B cell (primary cell): Measurements from ENCODE around the gene CCDC182. TPM values are rescaled to one million over a fixed set of nuclear protein-coding genes. Genes with fewer than 3 reads are reported as not detected.

ENCODE experiments used
- ATAC-seq: fragments of 200-7000 bp; cut with Tn5 transposase; one replicate; pipeline ENCODE4 v1.10.0; 2021; ENCODE audit warnings: low read depth, mild to moderate bottlenecking, moderate number of reproducible peaks, moderate library complexity
- CTCF ChIA-PET: fragments of 350-600 bp; sonication (Branson Sonifier 250); formaldehyde crosslinking; loops from one replicate; lab custom pipeline; 2021; ENCODE audit warnings: antibody characterized with exemption, inconsistent platforms; lab: Charles Lee
- POLR2A ChIA-PET: fragments of 350-600 bp; sonication (Branson Sonifier 250); formaldehyde crosslinking; loops from one replicate; lab custom pipeline; 2021; ENCODE audit warnings: antibody characterized with exemption; lab: Charles Lee
- DNase-seq: peaks from one replicate; pipeline ENCODE4 v3.0.0; 2013
- H2AFZ ChIP-seq: 2 replicates; pipeline ENCODE4 v1.6.1; 2012; ENCODE audit warnings: mild to moderate bottlenecking, low read depth, low read length; ENCODE audit not compliant: insufficient read depth, poor library complexity, severe bottlenecking
- H3K27ac ChIP-seq, 2 donors: 1 replicate in 1 of 2; 2 replicates in 1 of 2; pipeline ENCODE4 v1.5.1; 2012 to 2013; ENCODE audit warnings: low read length in 2 of 2, mild to moderate bottlenecking in 2 of 2, moderate library complexity in 1 of 2
- H3K27me3 ChIP-seq, 4 experiments: fragments of 200-600 bp in 1 of 4; sonication (generic) in 1 of 4; replicated peaks in 1 of 4; 1 replicate in 2 of 4; 2 replicates in 2 of 4; pipeline versions ENCODE4 v1.6.1 to v1.7.0; 2013 to 2016; ENCODE audit warnings: low read length in 3 of 4, mild to moderate bottlenecking in 2 of 4, mixed read lengths in 1 of 4, moderate library complexity in 1 of 4; ENCODE audit not compliant: insufficient read depth in 4 of 4, control insufficient read depth in 3 of 4; ENCODE audit errors: control extremely low read depth in 1 of 4
- H3K36me3 ChIP-seq, 2 experiments: replicated peaks in 1 of 2; 1 replicate in 1 of 2; 2 replicates in 1 of 2; pipeline versions ENCODE4 v1.6.1 to v1.7.1; 2013; ENCODE audit warnings: low read length in 1 of 2; ENCODE audit not compliant: insufficient read depth in 2 of 2, control insufficient read depth in 1 of 2; ENCODE audit errors: control extremely low read depth in 1 of 2, extremely low read depth in 1 of 2
- H3K4me1 ChIP-seq, 2 donors: fragments of 200-600 bp in 1 of 2; sonication (generic) in 1 of 2; 1 replicate in 1 of 2; 2 replicates in 1 of 2; pipeline versions ENCODE4 v1.5.1 to v1.6.1; 2013 to 2017; ENCODE audit warnings: low read length in 2 of 2; ENCODE audit not compliant: control insufficient read depth in 2 of 2, insufficient read depth in 2 of 2
- H3K4me2 ChIP-seq: replicated peaks from 2 replicates; pipeline ENCODE3; 2012; ENCODE audit warnings: mild to moderate bottlenecking, low read depth, low read length; ENCODE audit not compliant: poor library complexity, severe bottlenecking
- H3K4me3 ChIP-seq, 5 experiments: fragments of 200-600 bp in 1 of 5; sonication (generic) in 1 of 5; 1 replicate in 3 of 5; 2 replicates in 2 of 5; pipeline versions ENCODE4 v1.5.1 to v1.7.0; 2011 to 2016; ENCODE audit warnings: low read length in 4 of 5, mild to moderate bottlenecking in 4 of 5, low read depth in 2 of 5, control low read depth in 1 of 5, moderate library complexity in 1 of 5; ENCODE audit not compliant: insufficient read depth in 1 of 5; ENCODE audit errors: control extremely low read depth in 1 of 5, extremely low read depth in 1 of 5
- H3K79me2 ChIP-seq: fragments of 200-600 bp; sonication (generic); one replicate; pipeline ENCODE4 v1.6.0; 2016; ENCODE audit warnings: low read length; ENCODE audit not compliant: control insufficient read depth, insufficient read depth
- H3K9ac ChIP-seq: fragments of 200-600 bp; sonication (generic); 2 replicates; pipeline ENCODE4 v1.6.1; 2017; ENCODE audit warnings: mild to moderate bottlenecking, low read length, moderate library complexity
- H3K9me3 ChIP-seq, 3 donors: one replicate each; pipeline versions ENCODE4 v1.6.1 to v1.7.1; 2013; ENCODE audit warnings: low read length in 2 of 3; ENCODE audit not compliant: control insufficient read depth in 2 of 3, insufficient read depth in 1 of 3; ENCODE audit errors: control extremely low read depth in 1 of 3
- H4K20me1 ChIP-seq: 2 replicates; pipeline ENCODE4 v1.6.0; 2012; ENCODE audit warnings: mild to moderate bottlenecking, low read length; ENCODE audit not compliant: insufficient read depth, control insufficient read depth, poor library complexity, severe bottlenecking
- H3K27ac Mint-ChIP-seq: one replicate; pipeline ENCODE4 v1.8.0; 2021; ENCODE audit warnings: mixed read lengths
- H3K27me3 Mint-ChIP-seq: one replicate; pipeline ENCODE4 v1.8.0; 2021; ENCODE audit warnings: mixed read lengths
- H3K4me1 Mint-ChIP-seq: one replicate; pipeline ENCODE4 v1.8.0; 2021; ENCODE audit warnings: mixed read lengths
- H3K4me3 Mint-ChIP-seq: one replicate; pipeline ENCODE4 v1.8.0; 2021; ENCODE audit warnings: mixed read lengths
- H3K9me3 Mint-ChIP-seq: one replicate; pipeline ENCODE4 v1.8.0; 2022; ENCODE audit warnings: mixed read lengths; ENCODE audit not compliant: insufficient read depth
- CTCF ChIP-seq: fragments of 200-600 bp; IDR thresholded peaks from one replicate; pipeline ENCODE4 v1.8.0; 2022; ENCODE audit warnings: antibody characterized with exemption, mild to moderate bottlenecking
- EZH2 ChIP-seq: IDR thresholded peaks from 2 replicates; pipeline ENCODE4 v1.6.1; 2012; ENCODE audit warnings: borderline replicate concordance, low read depth, mild to moderate bottlenecking, moderate library complexity, low read length; ENCODE audit not compliant: insufficient read depth, poor library complexity, severe bottlenecking
- WGBS: methylation state at CpG from one replicate; pipeline ENCODE4 v1.1.5; 2013; ENCODE audit warnings: missing lambda C conversion rate; ENCODE audit not compliant: insufficient coverage; 5-methylcytosine and 5-hydroxymethylcytosine counted together
- intact Hi-C: fragments of 100-400 bp; cut with micrococcal nuclease; formaldehyde crosslinking; loops from one replicate; pipeline ENCODE4 v1.10.0; 2022
- polyA plus RNA-seq: library from polyadenylated mRNA; depleted of rRNA; stranded (reverse); fragments of >200 nt; gene quantifications from 2 replicates; pipeline ENCODE4 v1.2.3, GENCODE V29; 2012
- total RNA-seq, 2 donors: library from RNA; stranded (reverse); fragments of 120-200 nt in 1 of 2; gene quantifications; 1 replicate in 1 of 2; 2 replicates in 1 of 2; pipeline versions ENCODE4 v1.2.3 to v1.2.4, GENCODE V29; 2013 to 2022

Gene CCDC182
- total and polyA plus RNA-seq, 2 donors (not counting 1 experiment from before 2014, with no cell fraction given): not detected

DNA sequence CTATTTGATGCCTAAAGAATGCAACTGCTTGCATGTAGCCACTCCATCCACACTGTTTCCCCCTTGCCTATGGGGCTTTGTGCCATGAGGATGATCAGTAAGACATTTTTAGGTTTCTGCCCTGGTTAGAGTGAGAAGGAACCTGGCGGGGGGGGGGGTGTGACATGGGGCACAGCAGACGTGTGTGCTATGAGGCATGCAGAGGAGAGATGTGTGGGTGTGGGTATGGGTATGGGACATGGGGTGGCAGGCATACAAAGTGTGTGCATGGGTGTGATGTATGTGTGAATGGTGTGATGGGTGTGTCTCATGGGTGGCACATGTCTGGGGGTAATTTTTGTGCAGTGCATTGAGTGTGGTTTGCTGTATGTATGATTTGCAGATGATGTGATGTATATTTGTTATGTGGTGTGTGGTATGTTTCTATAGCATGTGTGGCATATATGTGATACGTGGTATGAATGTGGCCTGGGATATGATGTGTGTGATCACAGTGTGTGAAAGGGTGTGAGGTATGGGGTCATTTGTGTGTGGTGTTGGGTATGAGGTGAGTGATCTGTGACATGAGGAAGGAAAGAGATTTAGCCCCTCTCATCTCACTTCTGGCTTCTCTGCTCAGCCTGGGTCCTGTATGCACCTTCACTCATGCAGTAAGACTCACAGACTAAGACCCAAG lies 14.9 kb downstream of the CCDC182 start:
- H3K27me3 Mint-ChIP-seq: peaks cover 13% of the 10 kb centered on the region
- CTCF ChIA-PET: no interaction called here
- Histone ChIP-seq H2AFZ (no peak overlapping the region), H3K27me3 (peaks cover 0 to 11% (median 4%) of the 10 kb centered on the region in 4 experiments), H3K79me2 (no peaks in the 10 kb centered on the region), H3K4me2 (peak overlapping the region; percentile 3), H3K36me3 (no peaks in the 10 kb centered on the region), H3K4me1 (peaks cover 21 to 32% of the 10 kb centered on the region in 2 donors), H3K27ac (no peak overlapping the region), H4K20me1 (no peaks in the 10 kb centered on the region), H3K9me3 (no peaks in the 10 kb centered on the region), H3K4me3 (no peak overlapping the region), H3K9ac (no peak overlapping the region)
- no peak overlapping the region for H3K4me3 Mint-ChIP-seq
- H3K9me3 Mint-ChIP-seq: no peaks in the 10 kb centered on the region
- ATAC-seq (no peak), DNase-seq (no peak)
- WGBS: 40% methylated on average over 3 of the region's 3 CpGs
- H3K4me1 Mint-ChIP-seq: peaks cover 33% of the 10 kb centered on the region
- no peak overlapping the region for H3K27ac Mint-ChIP-seq
- intact Hi-C loops: loop anchor here (10.0 kb wide), 1 partner anchor 395 kb away; no protein-coding TSS in a partner anchor
- POLR2A ChIA-PET: no interaction called here
- TF ChIP-seq CTCF (no peak), EZH2 (no peak)

DNA sequence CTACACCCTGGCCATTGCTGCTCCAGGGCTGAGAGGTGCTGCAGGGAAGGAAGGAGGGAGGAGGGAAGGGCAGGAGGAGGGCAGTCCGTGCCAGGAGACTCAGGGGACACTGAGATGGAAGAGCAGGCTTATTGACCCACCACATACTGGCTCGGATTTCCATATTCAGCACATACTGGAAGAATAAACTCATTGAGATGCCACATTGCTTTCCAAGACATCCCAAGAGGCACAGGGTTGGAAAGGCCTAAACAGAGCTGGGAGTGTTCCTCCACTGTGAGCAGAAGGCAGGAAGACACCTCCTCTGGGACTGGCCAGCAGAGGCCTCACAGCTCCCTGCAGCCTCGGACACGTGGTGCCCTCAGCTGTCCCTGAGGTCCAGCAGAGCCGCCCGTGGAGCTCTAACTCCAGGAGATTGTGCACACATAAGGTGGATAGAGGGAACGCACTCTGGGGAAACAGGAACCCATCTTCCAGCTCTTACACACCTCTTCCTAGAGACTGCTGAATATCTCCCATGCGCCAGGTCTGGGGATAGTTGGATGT lies 17.4 kb downstream of the CCDC182 start:
- H3K9me3 ChIP-seq: no peaks in the 10 kb centered on the region
- Mint-ChIP-seq H3K27me3 (peaks cover 16% of the 10 kb centered on the region), H3K4me3 (no peak overlapping the region), H3K4me1 (peaks cover 50% of the 10 kb centered on the region), H3K9me3 (no peaks in the 10 kb centered on the region), H3K27ac (no peak overlapping the region)
- H3K9ac ChIP-seq: no peak overlapping the region
- no peaks in the 10 kb centered on the region for H4K20me1 ChIP-seq
- CTCF ChIA-PET: interaction anchor here (1.7 kb wide), 1 partner anchor 485 kb away, joined by 4 read pairs; no protein-coding TSS in a partner anchor
- TF ChIP-seq EZH2 (no peak), CTCF (no peak)
- no peak for DNase-seq
- intact Hi-C loops: no loop called here
- H3K4me3 ChIP-seq: no peak overlapping the region
- POLR2A ChIA-PET: no interaction called here
- no CpG with 5 or more reads among the region's 8 CpGs for WGBS
- no peaks in the 10 kb centered on the region for H3K36me3 ChIP-seq
- no peak overlapping the region for H3K4me2 ChIP-seq
- H2AFZ ChIP-seq: no peak overlapping the region
- H3K27ac ChIP-seq: no peak overlapping the region
- H3K79me2 ChIP-seq: no peaks in the 10 kb centered on the region
- peaks cover 0 to 14% (median 7%) of the 10 kb centered on the region in 4 experiments for H3K27me3 ChIP-seq
- H3K4me1 ChIP-seq: peaks cover 35 to 50% of the 10 kb centered on the region in 2 donors
- no peak for ATAC-seq
